Spleen (tissue), 11 donors: Measurements from ENCODE around the gene TMEM208. TPM values are rescaled to one million over a fixed set of nuclear protein-coding genes. Genes with fewer than 3 reads are reported as not detected.
A peak's percentile ranks its signal among the peaks of the same experiment; 100 is the strongest.

ENCODE experiments used
- DNase-seq: peaks from one replicate; pipeline ENCODE4 v3.0.0-alpha.2; 2020
- H3K27ac ChIP-seq, 8 donors: fragments of 200-600 bp; sonication (generic) in 7 of 8; 1 replicate in 4 of 8; 2 replicates in 4 of 8; pipeline versions ENCODE4 v1.5.0 to v1.8.0; 2016 to 2021; ENCODE audit warnings: inconsistent platforms in 4 of 8, mild to moderate bottlenecking in 4 of 8, moderate library complexity in 1 of 8
- H3K27me3 ChIP-seq, 7 donors: fragments of 200-600 bp; sonication (generic) in 6 of 7; replicated peaks in 1 of 7; 1 replicate in 4 of 7; 2 replicates in 3 of 7; pipeline versions ENCODE4 v1.5.0 to v1.8.0; 2016 to 2021; ENCODE audit warnings: inconsistent platforms in 3 of 7, mild to moderate bottlenecking in 1 of 7
- H3K36me3 ChIP-seq, 6 donors: fragments of 200-600 bp; sonication (generic) in 5 of 6; 1 replicate in 4 of 6; 2 replicates in 2 of 6; pipeline versions ENCODE4 v1.5.0 to v1.8.0; 2016 to 2021; ENCODE audit warnings: inconsistent platforms in 2 of 6
- H3K4me1 ChIP-seq, 6 donors: fragments of 200-600 bp; sonication (generic) in 5 of 6; 1 replicate in 3 of 6; 2 replicates in 3 of 6; pipeline versions ENCODE4 v1.5.0 to v1.8.0; 2016 to 2021; ENCODE audit warnings: inconsistent platforms in 3 of 6
- H3K4me3 ChIP-seq, 8 donors: fragments of 200-600 bp; sonication (generic) in 7 of 8; 1 replicate in 4 of 8; 2 replicates in 4 of 8; pipeline versions ENCODE4 v1.5.0 to v1.8.0; 2016 to 2021; ENCODE audit warnings: inconsistent platforms in 4 of 8, mild to moderate bottlenecking in 4 of 8, moderate library complexity in 2 of 8
- H3K9me3 ChIP-seq, 8 donors: fragments of 200-600 bp; sonication (generic) in 7 of 8; 1 replicate in 4 of 8; 2 replicates in 4 of 8; pipeline versions ENCODE4 v1.5.0 to v1.8.0; 2016 to 2021; ENCODE audit warnings: inconsistent platforms in 4 of 8
- POLR2A ChIP-seq, 3 donors: fragments of 450-650 bp; IDR thresholded peaks; one replicate each; pipeline ENCODE4 v1.5.1; 2017; ENCODE audit warnings: antibody characterized with exemption in 3 of 3, mild to moderate bottlenecking in 1 of 3
- POLR2AphosphoS5 ChIP-seq, 3 donors: sonication (generic); formaldehyde crosslinking; IDR thresholded peaks; one replicate each; pipeline ENCODE4 v1.5.1; 2017; ENCODE audit warnings: antibody characterized with exemption in 3 of 3
- WGBS, 5 donors: extraction: QIAGEN DNeasy Blood & Tissue Kit in 3 of 5; methylation state at CpG; one replicate each; pipeline versions ENCODE4 v1.1.5 to v1.1.7; 2013 to 2018; 5-methylcytosine and 5-hydroxymethylcytosine counted together
- intact Hi-C: fragments of 100-400 bp; cut with DNase I; formaldehyde crosslinking; loops from one replicate; pipeline ENCODE4 v1.15.0; 2023; ENCODE audit warnings: low total_unique reads
- polyA plus RNA-seq, 3 donors: library from polyadenylated mRNA; stranded (reverse); fragments of 200-250 nt; gene quantifications; one replicate each; pipeline ENCODE4 v1.2.1, GENCODE V29; 2013
- total RNA-seq, 7 donors: library from RNA; depleted of rRNA in 3 of 7; stranded (reverse); fragments of >200 nt in 3 of 7; fragmentation: NEBNext Ultra II Directional in 4 of 7; extraction: Animal tissue kit (Norgen Biotek cat#: 25700) in 4 of 7; gene quantifications; one replicate each; pipeline versions ENCODE4 v1.1.0 to v1.2.1, GENCODE V29; 2016 to 2021
- TF ChIP-seq, protein P1 (sequence below), 11 experiments: fragments of 200-600 bp in 7 of 11; fragments of 450-650 bp in 4 of 11; sonication (generic) in 4 of 11; IDR thresholded peaks in 8 of 11; conservative IDR thresholded peaks in 3 of 11; 1 replicate in 7 of 11; 2 replicates in 4 of 11; pipeline versions ENCODE4 v1.4.0 to v1.8.0; 2016 to 2021; ENCODE audit warnings: antibody characterized with exemption in 11 of 11, inconsistent platforms in 4 of 11, mild to moderate bottlenecking in 1 of 11
- donor health status: healthy with polysubstance abuse.
- donor health status: DM: no; HTN: no; CAD: no; lungs with moderate emphysema.
- donor health status: DM: no; HTN: no; CAD: no.
- donor health status: Bipolar disorder and iron deficiency.
- donor health status: healthy.
- donor health status: DM: no; HTN: no; CAD: no.
- donor health status: DM: yes; HTN: yes; CAD: no.

Gene TMEM208
- total and polyA plus RNA-seq, 10 donors: 28.1 to 68.7 (median 35.8) TPM

DNA sequence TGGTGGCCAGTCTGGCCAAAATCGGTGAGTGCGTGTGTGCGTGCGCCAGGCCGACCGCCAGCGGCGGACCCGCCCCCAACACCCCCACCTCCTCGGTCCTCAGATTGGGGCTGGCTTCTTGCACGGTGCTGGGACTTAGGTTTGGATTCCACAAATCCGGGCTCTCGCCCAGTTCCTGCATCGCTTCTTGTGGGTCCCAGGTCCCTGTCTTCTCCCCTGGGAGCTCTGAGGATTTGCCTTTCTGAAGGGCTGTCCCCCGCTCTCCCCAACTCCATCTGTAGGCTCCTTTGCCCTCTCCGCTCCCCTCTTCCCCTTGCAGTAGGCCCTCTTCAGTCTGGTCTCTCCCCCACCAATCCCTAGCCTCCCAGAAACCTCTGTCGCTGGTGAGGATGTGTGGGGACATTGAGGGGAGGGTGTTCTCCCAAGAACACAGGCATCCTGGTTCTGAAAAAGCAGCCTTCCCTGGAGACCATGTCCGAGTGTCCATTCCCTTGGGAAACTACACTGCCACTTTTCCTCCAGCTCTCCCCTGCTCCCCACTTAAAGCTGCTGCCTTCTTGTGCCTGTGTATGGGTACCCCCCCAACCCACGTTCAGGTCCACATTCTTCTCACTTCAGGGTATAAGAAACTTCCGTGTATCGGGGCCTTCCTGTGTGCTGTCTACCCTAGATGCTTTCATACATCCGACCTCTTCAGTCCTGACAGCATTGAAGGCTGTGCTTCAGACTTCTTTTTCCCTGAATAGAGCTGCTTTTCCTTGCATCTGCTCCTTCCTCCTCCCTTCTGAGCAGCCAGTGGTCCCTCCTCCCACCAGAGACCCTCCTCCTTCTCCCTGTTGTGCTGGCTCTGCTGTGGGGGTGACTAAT is 22.5 kb downstream of the TMEM208 start:
- H3K4me3 ChIP-seq: peak overlapping the region; percentile 45 to 95 (median 92)
- H3K27me3 ChIP-seq: peaks cover 0 to 30% (median 7%) of the 10 kb centered on the region in 7 donors
- DNase-seq: no peak
- H3K36me3 ChIP-seq: peaks cover 0 to 5% (median 0%) of the 10 kb centered on the region in 6 donors
- peaks cover 23 to 73% (median 47%) of the 10 kb centered on the region in 6 donors for H3K4me1 ChIP-seq
- WGBS, 5 donors: 25 to 34% (median 28%) methylated on average over 18 to 22 of the region's 22 CpGs
- peak overlapping the region in 5 of 8 donors; percentile 92 to 96 (median 92) for H3K27ac ChIP-seq
- no peaks in the 10 kb centered on the region for H3K9me3 ChIP-seq
- TF ChIP-seq POLR2AphosphoS5 (IDR thresholded peaks at IDR 0.05) (no peak), POLR2A (IDR thresholded peaks at IDR 0.05) (no peak)
- TF ChIP-seq, protein P1, sequence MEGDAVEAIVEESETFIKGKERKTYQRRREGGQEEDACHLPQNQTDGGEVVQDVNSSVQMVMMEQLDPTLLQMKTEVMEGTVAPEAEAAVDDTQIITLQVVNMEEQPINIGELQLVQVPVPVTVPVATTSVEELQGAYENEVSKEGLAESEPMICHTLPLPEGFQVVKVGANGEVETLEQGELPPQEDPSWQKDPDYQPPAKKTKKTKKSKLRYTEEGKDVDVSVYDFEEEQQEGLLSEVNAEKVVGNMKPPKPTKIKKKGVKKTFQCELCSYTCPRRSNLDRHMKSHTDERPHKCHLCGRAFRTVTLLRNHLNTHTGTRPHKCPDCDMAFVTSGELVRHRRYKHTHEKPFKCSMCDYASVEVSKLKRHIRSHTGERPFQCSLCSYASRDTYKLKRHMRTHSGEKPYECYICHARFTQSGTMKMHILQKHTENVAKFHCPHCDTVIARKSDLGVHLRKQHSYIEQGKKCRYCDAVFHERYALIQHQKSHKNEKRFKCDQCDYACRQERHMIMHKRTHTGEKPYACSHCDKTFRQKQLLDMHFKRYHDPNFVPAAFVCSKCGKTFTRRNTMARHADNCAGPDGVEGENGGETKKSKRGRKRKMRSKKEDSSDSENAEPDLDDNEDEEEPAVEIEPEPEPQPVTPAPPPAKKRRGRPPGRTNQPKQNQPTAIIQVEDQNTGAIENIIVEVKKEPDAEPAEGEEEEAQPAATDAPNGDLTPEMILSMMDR (IDR thresholded peaks at IDR 0.05 in 8 of 11, conservative IDR thresholded peaks at IDR 0.05 in 3 of 11): no peak
- intact Hi-C loops: no loop called here

DNA sequence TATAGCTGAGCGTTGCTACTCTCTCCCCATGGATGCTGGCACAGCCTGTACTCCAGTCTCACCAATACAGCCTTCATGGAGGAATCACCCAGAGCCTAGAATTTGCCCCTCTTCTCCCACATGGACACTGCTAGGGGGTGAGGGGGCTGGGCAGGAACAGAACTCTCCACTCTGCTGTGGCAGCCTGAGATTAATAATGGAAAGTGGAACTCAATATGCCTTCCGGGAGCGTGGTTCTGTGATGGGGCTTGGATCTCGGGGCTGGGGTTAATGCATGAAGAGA is 23.1 kb downstream of the TMEM208 start:
- peaks cover 17 to 67% (median 44%) of the 10 kb centered on the region in 6 donors for H3K4me1 ChIP-seq
- TF ChIP-seq POLR2A (IDR thresholded peaks at IDR 0.05): no peak
- TF ChIP-seq, protein P1 (IDR thresholded peaks at IDR 0.05 in 8 of 11, conservative IDR thresholded peaks at IDR 0.05 in 3 of 11): no peak
- TF ChIP-seq POLR2AphosphoS5 (IDR thresholded peaks at IDR 0.05): no peak
- intact Hi-C loops: no loop called here
- peaks cover 0 to 30% (median 7%) of the 10 kb centered on the region in 7 donors for H3K27me3 ChIP-seq
- H3K27ac ChIP-seq: peak overlapping the region in 5 of 8 donors; percentile 92 to 96 (median 92)
- no peaks in the 10 kb centered on the region for H3K9me3 ChIP-seq
- peak overlapping the region in 6 of 8 donors; percentile 45 to 95 (median 92) for H3K4me3 ChIP-seq
- peaks cover 0 to 5% (median 0%) of the 10 kb centered on the region in 6 donors for H3K36me3 ChIP-seq
- WGBS, 5 donors: 71 to 89% (median 78%) methylated on average over 4 of the region's 4 CpGs
- peak; percentile 41 for DNase-seq

DNA sequence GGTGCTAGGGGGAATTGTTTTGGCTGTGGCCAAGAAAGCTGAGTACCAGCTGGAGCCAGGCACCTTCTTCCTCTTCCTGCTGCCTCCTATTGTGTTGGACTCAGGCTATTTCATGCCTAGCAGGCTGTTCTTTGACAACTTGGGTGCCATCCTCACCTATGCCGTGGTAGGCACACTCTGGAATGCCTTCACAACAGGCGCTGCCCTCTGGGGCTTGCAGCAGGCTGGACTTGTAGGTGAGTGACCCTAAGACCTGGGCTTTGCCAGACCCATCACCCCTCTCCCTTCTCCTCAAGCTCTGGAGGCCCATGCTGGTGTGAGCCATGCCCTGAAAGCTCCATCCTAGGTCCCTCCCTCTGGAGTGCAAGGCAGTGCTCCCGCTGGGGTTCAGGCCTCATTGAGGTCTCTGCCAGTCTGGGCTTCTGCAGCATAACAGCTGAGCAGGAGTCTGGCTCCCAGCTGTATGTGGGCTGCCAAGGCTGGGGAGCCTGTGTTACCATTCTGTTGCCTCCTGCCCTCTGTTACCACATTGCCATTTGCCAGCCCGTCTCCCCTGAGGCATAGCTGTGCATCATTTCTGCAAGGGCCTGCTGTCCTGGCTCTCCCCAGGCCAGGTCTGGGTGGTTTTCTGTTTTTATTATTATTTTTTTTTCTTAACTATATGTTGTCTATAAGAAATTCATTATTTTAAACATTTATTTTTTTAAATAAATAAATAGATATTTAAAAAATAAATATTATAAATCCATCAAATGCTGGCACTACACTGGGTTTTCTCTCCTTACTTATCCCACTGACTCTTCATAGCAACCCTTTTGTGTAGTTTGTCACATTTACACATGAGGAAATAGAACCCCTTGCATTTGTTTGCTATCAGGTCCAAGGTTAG is 25.9 kb downstream of the TMEM208 start:
- H3K4me3 ChIP-seq: no peak overlapping the region
- 80 to 93% (median 88%) methylated on average over 4 of the region's 4 CpGs for WGBS, 5 donors
- H3K36me3 ChIP-seq: peaks cover 0 to 11% (median 0%) of the 10 kb centered on the region in 6 donors
- no peaks in the 10 kb centered on the region for H3K9me3 ChIP-seq
- TF ChIP-seq, protein P1 (IDR thresholded peaks at IDR 0.05 in 8 of 11, conservative IDR thresholded peaks at IDR 0.05 in 3 of 11): no peak
- TF ChIP-seq POLR2A (IDR thresholded peaks at IDR 0.05): no peak
- no peak for TF ChIP-seq POLR2AphosphoS5 (IDR thresholded peaks at IDR 0.05)
- intact Hi-C loops: no loop called here
- peak overlapping the region in 1 of 8 donors; percentile 7 for H3K27ac ChIP-seq
- DNase-seq: peak; percentile 65
- H3K27me3 ChIP-seq: peaks cover 0 to 35% (median 7%) of the 10 kb centered on the region in 7 donors
- H3K4me1 ChIP-seq: peaks cover 4 to 68% (median 30%) of the 10 kb centered on the region in 6 donors
